Kidney (tissue), 14 donors: ENCODE measurements around the gene RBM8A. TPM values are rescaled to one million over a fixed set of nuclear protein-coding genes. Genes with fewer than 3 reads are reported as not detected.

ENCODE experiments used
- DNase-seq, 5 donors: peaks; one replicate each; pipeline ENCODE4 v3.0.0-alpha.2; 2013 to 2020
- FAIRE-seq: peaks from 2 replicates; lab custom pipeline; 2012; peaks lifted over from hg19 to GRCh38; lab: Jason Lieb, UNC
- H3K27ac ChIP-seq, 2 donors: one replicate each; pipeline ENCODE4 v1.7.0; 2013; ENCODE audit warnings: low read depth in 2 of 2, low read length in 2 of 2, inconsistent platforms in 1 of 2
- H3K27me3 ChIP-seq: one replicate; pipeline ENCODE4 v1.7.1; 2013; ENCODE audit warnings: low read length, inconsistent platforms; ENCODE audit not compliant: control insufficient read depth, insufficient read depth
- H3K36me3 ChIP-seq, 3 donors: one replicate each; pipeline versions ENCODE4 v1.7.0 to v1.7.1; 2013; ENCODE audit warnings: low read length in 3 of 3, control low read depth in 1 of 3, inconsistent platforms in 1 of 3; ENCODE audit not compliant: insufficient read depth in 3 of 3, control insufficient read depth in 2 of 3
- H3K4me1 ChIP-seq, 3 donors: one replicate each; pipeline versions ENCODE4 v1.7.0 to v1.7.1; 2013; ENCODE audit warnings: low read length in 3 of 3, inconsistent platforms in 1 of 3, low read depth in 1 of 3; ENCODE audit not compliant: control insufficient read depth in 2 of 3, insufficient read depth in 2 of 3
- H3K4me3 ChIP-seq, 3 donors: one replicate each; pipeline versions ENCODE4 v1.7.0 to v1.8.1; 2013; ENCODE audit warnings: low read length in 3 of 3, control low read depth in 1 of 3, inconsistent platforms in 1 of 3
- H3K9ac ChIP-seq, 3 donors: one replicate each; pipeline versions ENCODE4 v1.7.0 to v1.7.1; 2013; ENCODE audit warnings: low read length in 3 of 3, control low read depth in 1 of 3, inconsistent platforms in 1 of 3
- H3K9me3 ChIP-seq, 3 donors: one replicate each; pipeline versions ENCODE4 v1.7.0 to v1.7.1; 2013; ENCODE audit warnings: low read length in 3 of 3, control low read depth in 1 of 3, inconsistent platforms in 1 of 3; ENCODE audit not compliant: control insufficient read depth in 2 of 3, insufficient read depth in 1 of 3
- intact Hi-C: fragments of 100-400 bp; cut with DNase I; formaldehyde crosslinking; loops from one replicate; pipeline ENCODE4 v1.11.1; 2022
- polyA plus RNA-seq: library from polyadenylated mRNA; stranded (reverse); fragments of 350-450 nt; fragmentation: Illumina TruSeq; extraction: RNeasy Lipid Tissue Mini Kit (QIAGEN cat#74804); gene quantifications from one replicate; pipeline ENCODE4 v1.2.3, GENCODE V29; 2014; ENCODE audit warnings: low read depth, low replicate concordance; ENCODE audit not compliant: insufficient read depth
- total RNA-seq: library from RNA; stranded (reverse); fragmentation: NEBNext Ultra II Directional; extraction: Animal tissue kit (Norgen Biotek cat#: 25700); gene quantifications from one replicate; pipeline ENCODE4 v1.2.1, GENCODE V29; 2021
- TF ChIP-seq, protein P1 (sequence below): IDR thresholded peaks from 3 replicates; pipeline ENCODE4 v1.5.1; 2012; ENCODE audit warnings: mild to moderate bottlenecking, moderate library complexity, borderline replicate concordance; ENCODE audit not compliant: insufficient read depth; ENCODE audit errors: extremely low read depth
- donor health status: control.
- donor health status: control.
- donor health status: control.
- donor health status: control.
- donor health status: control.
- donor health status: DM: yes; HTN: yes; CAD: no.
- donor health status: Normal renal cell carcinoma (clear cell type).

Gene RBM8A
- total and polyA plus RNA-seq, 2 donors from 2014 or later, result 105 to 131 TPM

DNA sequence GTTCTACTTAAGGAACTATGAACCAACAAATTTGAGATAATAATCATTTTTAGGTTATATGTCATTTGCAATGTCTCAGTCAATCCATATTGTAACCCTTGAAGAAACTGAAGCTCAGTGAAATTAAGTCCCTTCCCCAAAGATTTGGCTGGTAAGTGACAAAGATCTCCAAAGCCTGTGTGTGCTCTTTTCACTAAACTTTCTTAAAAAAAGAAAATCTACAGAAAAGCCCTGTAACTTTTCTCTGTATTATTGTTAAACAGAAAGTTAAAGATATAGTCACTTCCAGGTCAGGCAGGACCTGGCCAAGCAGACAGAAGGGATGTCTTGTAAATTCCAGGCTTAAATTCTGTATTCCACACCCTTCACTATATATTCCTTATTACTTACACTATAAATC is 29.1 kb upstream of the RBM8A start:
- H3K4me1 ChIP-seq, result peaks cover 3 to 11% (median 10%) of the 10 kb centered on the region in 3 donors
- no peaks in the 10 kb centered on the region for H3K36me3 ChIP-seq
- H3K27ac ChIP-seq, result peak overlapping the region; percentile 86 to 91
- intact Hi-C loops, result no loop called here
- DNase-seq (no peak), FAIRE-seq (no peak)
- TF ChIP-seq, protein P1, sequence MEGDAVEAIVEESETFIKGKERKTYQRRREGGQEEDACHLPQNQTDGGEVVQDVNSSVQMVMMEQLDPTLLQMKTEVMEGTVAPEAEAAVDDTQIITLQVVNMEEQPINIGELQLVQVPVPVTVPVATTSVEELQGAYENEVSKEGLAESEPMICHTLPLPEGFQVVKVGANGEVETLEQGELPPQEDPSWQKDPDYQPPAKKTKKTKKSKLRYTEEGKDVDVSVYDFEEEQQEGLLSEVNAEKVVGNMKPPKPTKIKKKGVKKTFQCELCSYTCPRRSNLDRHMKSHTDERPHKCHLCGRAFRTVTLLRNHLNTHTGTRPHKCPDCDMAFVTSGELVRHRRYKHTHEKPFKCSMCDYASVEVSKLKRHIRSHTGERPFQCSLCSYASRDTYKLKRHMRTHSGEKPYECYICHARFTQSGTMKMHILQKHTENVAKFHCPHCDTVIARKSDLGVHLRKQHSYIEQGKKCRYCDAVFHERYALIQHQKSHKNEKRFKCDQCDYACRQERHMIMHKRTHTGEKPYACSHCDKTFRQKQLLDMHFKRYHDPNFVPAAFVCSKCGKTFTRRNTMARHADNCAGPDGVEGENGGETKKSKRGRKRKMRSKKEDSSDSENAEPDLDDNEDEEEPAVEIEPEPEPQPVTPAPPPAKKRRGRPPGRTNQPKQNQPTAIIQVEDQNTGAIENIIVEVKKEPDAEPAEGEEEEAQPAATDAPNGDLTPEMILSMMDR, result no peak
- no peaks in the 10 kb centered on the region for H3K27me3 ChIP-seq
- no peaks in the 10 kb centered on the region for H3K9me3 ChIP-seq
- peak overlapping the region; percentile 71 to 83 (median 76) for H3K4me3 ChIP-seq
- H3K9ac ChIP-seq, result peak overlapping the region; percentile 64 to 76 (median 75)

DNA sequence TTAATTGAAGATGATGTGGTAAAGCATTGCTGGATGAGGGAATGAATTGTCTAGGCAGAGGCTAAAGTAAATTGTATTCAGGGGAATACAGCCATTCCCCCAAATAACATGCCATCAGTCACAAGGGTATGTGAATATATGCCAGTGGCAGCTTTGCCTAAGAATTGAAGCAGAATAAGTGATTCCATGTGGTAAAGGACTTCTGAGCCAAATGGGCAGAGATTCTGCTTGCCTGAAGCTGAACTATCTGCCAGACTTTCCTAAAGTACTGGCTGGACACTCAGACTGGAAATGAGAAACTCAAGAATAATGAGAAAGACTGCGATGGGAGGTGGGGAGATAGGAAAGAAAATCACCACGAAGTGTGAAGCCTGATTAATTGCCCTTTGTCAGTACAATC is 28.2 kb upstream of the RBM8A start:
- Histone ChIP-seq H3K27ac (no peak overlapping the region), H3K9me3 (no peaks in the 10 kb centered on the region), H3K4me1 (peaks cover 3 to 10% (median 8%) of the 10 kb centered on the region in 3 donors), H3K36me3 (no peaks in the 10 kb centered on the region), H3K9ac (no peak overlapping the region), H3K27me3 (no peaks in the 10 kb centered on the region), H3K4me3 (peak overlapping the region in 1 of 3 donors; percentile 76)
- FAIRE-seq (no peak), DNase-seq (peak in 2 of 5 donors; percentile 12)
- TF ChIP-seq, protein P1, result no peak
- intact Hi-C loops, result no loop called here

DNA sequence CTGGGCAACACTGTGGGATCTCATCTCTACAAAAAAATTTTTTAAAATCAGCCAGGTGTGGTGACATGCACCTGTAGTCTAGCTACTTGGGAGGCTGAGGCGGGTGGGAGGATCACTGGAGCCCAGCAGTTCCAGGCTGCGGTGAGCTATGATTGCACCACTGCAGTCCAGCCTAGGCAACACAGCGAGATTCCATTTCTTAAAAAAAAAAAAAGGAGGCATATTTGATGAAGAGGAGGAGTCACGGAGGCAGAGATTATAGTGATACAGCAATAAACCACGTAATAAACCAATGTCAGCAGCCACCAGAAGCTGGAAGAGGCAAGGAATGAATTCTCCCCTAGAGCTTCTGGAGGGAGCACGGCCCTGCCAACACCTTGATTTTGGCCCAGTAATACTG is 26.6 kb upstream of the RBM8A start:
- intact Hi-C loops, result no loop called here
- DNase-seq (no peak), FAIRE-seq (no peak)
- H3K9me3 ChIP-seq, result no peaks in the 10 kb centered on the region
- no peaks in the 10 kb centered on the region for H3K27me3 ChIP-seq
- H3K4me1 ChIP-seq, result peaks cover 3 to 8% (median 7%) of the 10 kb centered on the region in 3 donors
- H3K9ac ChIP-seq, result no peak overlapping the region
- no peak overlapping the region for H3K4me3 ChIP-seq
- H3K36me3 ChIP-seq, result no peaks in the 10 kb centered on the region
- no peak overlapping the region for H3K27ac ChIP-seq
- TF ChIP-seq, protein P1, result no peak

DNA sequence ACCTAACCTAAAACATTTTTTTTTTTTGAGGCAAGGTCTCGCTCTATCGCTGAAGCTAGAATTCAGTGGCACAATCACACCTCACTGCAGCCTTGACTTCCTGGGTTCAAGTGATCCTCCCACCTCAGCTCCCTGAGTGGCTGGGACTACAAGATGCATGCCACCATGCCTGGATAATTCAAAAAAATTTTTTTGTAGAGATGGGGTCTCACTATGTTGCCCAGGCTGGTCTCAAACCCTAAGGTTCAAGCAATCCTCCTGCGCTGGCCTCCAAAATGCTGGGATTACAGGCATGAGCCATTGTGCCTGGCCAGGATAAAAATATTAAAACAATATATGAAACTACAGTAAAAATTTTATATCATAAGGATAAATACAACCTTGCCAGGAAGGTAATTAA is 25.6 kb upstream of the RBM8A start:
- peaks cover 0 to 7% (median 5%) of the 10 kb centered on the region in 3 donors for H3K4me1 ChIP-seq
- intact Hi-C loops, result no loop called here
- FAIRE-seq, result no peak

More for the DNA sequence above, 25.6 kb upstream of the RBM8A start:
- no peaks in the 10 kb centered on the region for H3K36me3 ChIP-seq
- H3K27ac ChIP-seq, result no peak overlapping the region
- no peaks in the 10 kb centered on the region for H3K27me3 ChIP-seq
- no peaks in the 10 kb centered on the region for H3K9me3 ChIP-seq
- no peak overlapping the region for H3K9ac ChIP-seq
- TF ChIP-seq, protein P1, result no peak
- no peak overlapping the region for H3K4me3 ChIP-seq
- DNase-seq, result no peak
